Stimulated activated naive CD4-positive, alpha-beta T cell (primary cell): ENCODE data around the gene REN.

Source experiments
- DNase-seq, 6 experiments: peaks; one replicate each; lab custom pipeline; 2025; lab: John Stamatoyannopoulos, UW

The REN gene

DNA sequence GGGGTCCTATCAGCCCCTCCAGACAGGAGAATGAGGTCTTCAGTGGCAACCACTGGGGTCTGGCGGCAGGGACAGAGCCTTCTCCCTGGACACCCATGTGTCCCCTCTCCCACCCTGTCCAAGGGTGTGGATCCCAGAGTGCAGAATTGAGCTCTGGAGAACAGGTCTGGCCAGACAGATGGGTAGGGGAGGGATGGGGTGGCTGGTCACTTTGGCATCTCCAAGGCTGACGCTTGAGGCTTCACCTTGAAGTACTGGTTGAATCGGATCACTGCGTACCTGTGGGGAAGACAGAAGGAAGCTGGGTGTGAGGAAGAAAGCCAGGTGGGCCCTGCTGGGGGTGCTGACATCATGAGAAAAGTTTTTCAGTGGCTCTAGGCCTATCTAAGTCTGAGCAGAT lies 34.2 kb downstream of the REN start:
- DNase-seq, result no peak

- no peak for DNase-seq
Measured at GRCh38 chr1:204130981-204131892, 34.9 kb downstream of the REN start.

DNA sequence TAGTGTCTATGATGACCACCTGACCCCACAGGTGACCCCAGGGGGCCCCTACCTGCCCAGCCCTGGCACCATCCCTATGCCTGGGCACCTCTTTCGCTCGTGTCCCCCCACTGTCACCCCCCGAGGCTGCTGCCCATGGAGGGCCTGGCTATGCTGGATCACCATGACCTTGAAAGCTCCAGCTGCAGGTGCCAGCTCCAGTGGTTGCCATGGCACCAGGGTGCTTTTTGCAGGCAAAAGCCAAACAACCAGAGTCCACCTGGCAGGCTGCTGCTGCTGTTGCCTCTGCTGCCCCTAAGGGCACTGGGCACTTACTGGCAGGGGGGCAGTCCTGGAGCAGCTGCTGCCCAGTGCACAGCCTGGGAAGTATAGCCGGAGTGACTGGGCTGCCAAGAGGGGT lies 36.0 kb downstream of the REN start:
- no peak for DNase-seq

GRCh38 chr1:204128964-204129896 lies 36.9 kb downstream of the REN start:
- DNase-seq, result peak; percentile 4 to 44 (median 32)

- DNase-seq, result no peak
Measured at GRCh38 chr1:204128464-204128963, 37.6 kb downstream of the REN start.

DNA sequence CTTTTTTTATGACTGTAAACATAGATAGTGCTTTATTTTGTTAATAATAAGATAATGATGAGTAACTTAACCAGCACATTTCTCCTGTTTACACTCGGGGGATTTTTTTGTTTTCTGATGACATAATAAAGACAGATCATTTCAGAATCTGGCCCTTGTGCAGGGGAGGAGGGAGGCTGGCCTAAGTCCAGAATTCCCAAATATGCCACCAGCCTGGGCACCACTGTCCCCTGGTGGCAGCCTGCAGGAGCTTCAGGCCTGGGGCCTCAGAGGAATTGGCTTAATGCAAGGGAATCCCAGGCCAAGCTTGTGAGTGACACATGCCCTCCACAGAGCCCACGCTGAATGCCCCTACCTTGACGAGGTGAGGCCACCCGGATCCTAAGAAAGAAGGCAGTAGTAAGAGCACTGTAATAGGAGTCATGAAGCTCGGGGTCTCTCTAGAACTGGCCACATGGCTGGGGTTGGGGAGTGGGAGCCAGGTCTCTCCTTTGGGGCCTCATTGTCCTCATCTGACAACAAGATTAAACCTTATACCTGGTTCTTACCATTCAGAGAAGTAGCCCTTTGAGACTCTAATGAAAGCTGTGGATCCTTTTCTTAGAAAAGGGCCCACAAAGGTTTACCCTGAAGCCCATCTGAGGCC lies 38.4 kb downstream of the REN start:
- DNase-seq, result no peak

- DNase-seq, result no peak
Measured at GRCh38 chr1:204126956-204127355, 39.2 kb downstream of the REN start.

GRCh38 chr1:204126386-204126785 lies 39.8 kb downstream of the REN start:
- no peak for DNase-seq

GRCh38 chr1:204125759-204126351 lies 40.3 kb downstream of the REN start:
- no peak for DNase-seq

GRCh38 chr1:204124639-204125038 lies 41.5 kb downstream of the REN start:
- no peak for DNase-seq

GRCh38 chr1:204123376-204123775 lies 42.8 kb downstream of the REN start:
- DNase-seq, result no peak

DNA sequence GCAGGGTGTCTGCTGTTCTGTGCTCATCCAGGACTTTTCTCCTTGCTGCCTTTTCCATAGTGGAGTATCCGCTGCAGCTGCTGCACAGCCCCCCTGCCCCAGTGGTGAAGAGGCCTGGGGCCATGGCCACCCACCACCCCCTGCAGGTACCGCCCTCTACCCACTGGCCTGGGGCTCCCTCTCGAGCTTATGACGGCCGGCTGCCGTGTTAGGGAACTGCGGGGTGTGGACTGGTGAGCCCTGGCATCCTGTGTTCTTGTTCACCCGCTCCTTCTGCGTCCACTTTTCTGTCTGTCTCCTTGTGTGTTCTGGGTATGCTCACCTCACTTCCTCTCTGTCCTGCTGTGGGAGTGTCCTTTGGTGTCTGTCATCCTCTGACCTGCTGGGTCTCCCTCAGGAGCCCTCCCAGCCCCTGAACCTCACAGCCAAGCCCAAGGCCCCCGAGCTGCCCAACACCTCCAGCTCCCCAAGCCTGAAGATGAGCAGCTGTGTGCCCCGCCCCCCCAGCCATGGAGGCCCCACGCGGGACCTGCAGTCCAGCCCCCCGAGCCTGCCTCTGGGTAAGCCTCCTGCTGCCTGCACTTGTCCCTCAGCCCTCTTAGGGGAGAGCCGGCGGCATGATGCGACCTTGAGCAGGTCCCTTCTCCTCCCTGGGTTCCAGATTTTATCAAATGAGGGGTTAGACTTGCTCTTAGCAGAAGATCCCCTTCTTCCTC lies 44.1 kb downstream of the REN start:
- no peak for DNase-seq

- no peak for DNase-seq
Measured at GRCh38 chr1:204116539-204116938, 49.6 kb downstream of the REN start.

DNA sequence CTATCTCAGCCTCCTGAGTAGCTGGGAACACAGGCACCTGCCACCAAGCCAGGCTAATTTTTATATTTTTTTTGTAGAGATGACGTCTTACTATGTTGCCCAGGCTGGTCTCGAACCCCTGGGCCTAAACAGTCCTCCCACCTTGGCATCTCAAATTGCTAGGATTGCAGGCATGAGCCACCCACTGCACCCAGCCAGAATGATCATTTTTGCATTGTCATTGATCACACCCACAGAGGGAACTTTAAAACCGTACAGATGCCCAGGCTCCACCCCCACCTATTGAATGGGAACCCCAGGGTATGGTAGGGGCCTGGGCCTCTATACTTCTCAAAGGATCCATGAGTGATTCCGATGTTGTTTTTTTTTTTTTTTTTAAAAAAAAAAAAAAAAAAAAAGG lies 51.0 kb downstream of the REN start:
- DNase-seq, result no peak

GRCh38 chr1:204114606-204115005 lies 51.5 kb downstream of the REN start:
- DNase-seq, result no peak

DNA sequence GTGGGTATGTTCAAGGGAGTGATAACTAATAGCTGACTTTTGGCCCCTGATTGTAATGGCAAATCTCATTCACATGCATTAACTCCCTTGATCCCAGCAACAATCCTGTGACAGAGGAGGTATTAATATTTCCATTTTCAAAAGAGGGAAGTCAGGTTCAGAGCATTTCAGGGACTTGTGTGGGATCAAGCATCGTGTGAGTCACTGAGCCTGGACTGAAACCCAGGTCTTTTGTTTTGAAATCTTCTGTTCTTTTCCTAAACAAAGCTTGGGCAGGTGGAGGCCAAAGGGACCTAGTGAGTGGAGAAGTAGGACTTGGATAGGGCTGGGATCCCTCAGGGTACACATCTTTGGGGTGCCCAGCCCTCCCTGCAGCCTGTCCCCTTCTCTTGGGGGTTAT lies 52.2 kb downstream of the REN start:
- no peak for DNase-seq

GRCh38 chr1:204112876-204113730 lies 53.0 kb downstream of the REN start:
- DNase-seq, result no peak

DNA sequence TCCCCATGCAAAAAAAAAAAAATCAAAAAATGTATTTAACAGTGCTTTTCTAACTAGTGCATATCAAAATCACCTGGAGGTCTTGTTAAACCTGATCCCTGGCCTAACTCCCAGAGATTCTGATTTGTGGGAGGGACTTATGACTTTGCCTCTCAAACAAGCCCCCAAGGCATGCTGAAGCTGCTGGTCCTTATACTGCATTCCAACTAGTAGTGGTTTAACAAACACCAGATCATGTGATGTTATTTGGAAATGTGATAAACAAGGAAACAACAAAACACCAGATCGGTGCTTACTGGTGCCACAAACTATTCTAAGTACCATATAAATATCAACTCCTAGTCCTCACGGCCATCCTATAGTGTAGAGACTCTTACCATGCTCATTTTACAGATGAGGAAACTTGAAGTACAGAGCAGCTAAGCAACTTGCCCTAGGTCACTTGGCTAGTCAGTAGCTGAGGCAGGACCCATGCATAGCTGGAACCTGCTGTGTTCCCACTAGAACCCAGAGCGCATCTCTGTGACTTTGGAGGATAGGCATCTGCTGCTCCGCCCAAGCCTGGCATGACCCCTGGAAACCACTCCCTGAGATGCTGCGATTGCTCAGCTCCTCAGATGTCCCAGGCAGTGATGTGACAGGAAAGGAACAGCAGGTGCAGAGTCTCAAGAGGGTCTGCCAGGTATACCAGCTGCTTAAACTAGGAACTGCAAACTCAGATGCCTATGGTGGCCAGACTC lies 55.1 kb downstream of the REN start:
- no peak for DNase-seq
